HG02678 (cell line): ENCODE data around the gene SPOCK1.

Experiments
- ATAC-seq: cut with Tn5 transposase; IDR thresholded peaks from one replicate; pipeline ENCODE4 v1.9.1; 2021; ENCODE audit warnings: mild to moderate bottlenecking, moderate library complexity; ENCODE audit not compliant: unreplicated experiment

Gene SPOCK1

GRCh38 chr5:137496919-137497318 is 2.2 kb downstream of the SPOCK1 start:
- ATAC-seq: no peak

- ATAC-seq: no peak
Measured at GRCh38 chr5:137492331-137492730, 6.8 kb downstream of the SPOCK1 start.

- no peak for ATAC-seq
Measured at GRCh38 chr5:137491121-137491520, 8.0 kb downstream of the SPOCK1 start.

DNA sequence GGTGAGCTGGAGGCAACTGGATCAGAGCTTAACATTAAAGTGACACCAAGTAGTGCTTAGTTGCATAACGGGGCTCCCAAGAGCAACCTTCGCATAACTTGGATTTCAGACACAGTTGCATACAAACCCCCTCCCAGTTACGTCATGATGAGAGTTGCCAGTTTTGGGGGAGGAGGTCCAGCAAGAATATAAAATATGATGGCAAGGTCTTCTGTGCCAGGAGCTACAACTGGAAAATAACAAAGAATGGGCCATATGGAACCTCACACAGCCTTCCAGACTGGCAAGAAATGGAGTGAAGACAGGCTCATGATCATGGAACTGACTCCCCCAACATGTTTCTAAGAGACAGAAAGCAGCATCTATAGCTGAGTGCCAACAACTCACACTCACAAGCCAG is 8.5 kb downstream of the SPOCK1 start:
- ATAC-seq: no peak

DNA sequence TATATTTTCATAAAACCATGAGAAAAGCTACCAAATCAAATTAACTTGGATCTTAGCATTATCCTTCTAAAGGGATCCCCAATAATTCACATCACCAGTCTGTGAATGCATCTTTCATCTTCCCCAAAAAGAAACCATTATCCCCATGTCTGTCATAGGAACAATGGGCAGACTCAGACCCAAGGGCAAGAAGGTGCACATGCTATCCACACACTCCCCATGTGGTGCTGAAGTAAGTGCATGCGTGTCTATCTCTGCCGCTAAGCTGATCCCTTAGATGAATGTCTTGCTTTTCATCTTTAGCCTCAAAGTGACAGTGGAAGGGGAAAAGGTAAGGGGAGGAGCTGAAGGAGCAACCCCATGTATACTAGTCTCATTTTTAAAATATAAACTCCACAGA is 10.2 kb downstream of the SPOCK1 start:
- no peak for ATAC-seq

- no peak for ATAC-seq
Measured at GRCh38 chr5:137488516-137488915, 10.6 kb downstream of the SPOCK1 start.

- no peak for ATAC-seq
Measured at GRCh38 chr5:137487600-137487999, 11.5 kb downstream of the SPOCK1 start.

DNA sequence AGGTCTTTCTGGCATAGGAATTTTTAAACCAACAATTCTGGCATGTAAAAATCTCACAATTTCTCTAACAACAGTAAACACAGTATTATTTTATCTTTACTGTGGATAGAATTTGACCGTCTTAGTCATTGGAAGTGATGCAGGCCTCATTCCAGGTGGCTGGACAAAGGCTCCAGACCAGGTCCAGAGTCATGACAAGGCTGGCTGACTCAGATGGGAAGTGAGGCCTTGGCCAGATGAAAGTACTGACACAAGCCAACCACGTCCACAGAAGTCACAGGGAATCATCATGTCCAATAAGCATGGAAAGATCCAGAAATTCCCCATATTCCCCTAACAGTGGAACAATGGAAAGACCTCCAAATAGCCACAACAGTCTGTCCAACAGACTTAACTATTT is 12.4 kb downstream of the SPOCK1 start:
- no peak for ATAC-seq

DNA sequence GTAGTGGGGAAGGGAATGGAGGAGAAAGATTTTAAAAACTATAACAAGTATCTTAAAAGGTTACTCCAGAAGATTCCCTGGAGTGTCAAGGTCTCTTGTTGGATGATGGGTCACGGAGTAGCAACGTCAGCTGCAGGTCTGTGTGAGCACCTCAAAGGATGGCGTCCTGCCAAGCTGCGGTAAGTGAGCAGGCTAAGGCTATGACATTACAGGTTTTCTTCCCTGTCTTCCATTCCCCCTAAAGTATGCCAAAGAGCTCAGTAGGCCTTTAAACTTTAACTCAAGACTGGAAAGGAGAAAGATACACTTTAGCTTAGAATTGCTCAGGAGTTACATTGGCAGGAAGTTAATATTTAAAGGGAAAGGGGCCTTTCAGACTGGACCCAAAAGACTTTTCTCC is 17.5 kb downstream of the SPOCK1 start:
- no peak for ATAC-seq

DNA sequence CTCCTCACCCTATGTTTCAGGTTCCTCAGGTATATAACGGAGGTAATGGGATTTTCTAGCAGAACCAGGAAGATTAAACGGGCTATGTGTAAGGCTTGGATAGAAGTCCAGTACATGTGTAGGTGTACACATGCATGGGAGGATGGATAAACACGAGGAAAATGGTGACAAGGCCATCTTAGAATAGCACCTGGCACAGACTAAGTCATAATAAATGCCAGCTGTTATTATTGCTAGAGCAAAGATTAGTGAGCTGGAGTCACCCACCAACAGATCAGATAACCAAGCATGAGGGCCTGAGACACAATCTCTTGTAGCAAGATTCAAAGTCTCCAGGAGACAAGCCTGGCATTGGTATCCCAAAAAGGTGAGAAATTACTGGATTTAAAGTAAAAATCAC is 21.1 kb downstream of the SPOCK1 start:
- ATAC-seq: no peak

DNA sequence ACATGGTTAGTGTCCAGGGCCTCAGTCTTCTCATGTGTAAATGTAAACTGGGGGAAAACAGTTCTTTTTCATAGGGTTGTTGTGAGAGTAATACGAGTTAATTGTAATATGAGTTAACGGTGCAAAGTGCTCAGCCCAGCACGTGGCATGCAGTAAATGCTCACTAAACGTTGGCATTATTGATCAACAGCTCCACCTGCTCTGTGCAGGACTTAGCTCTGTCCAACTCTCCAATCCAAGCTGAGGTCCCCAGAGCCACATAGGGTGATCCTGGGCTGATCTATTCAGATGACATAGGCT is 28.3 kb downstream of the SPOCK1 start:
- ATAC-seq: no peak

GRCh38 chr5:137470111-137470920 is 28.8 kb downstream of the SPOCK1 start:
- ATAC-seq: no peak

GRCh38 chr5:137466889-137467288 is 32.2 kb downstream of the SPOCK1 start:
- ATAC-seq: no peak

GRCh38 chr5:137465930-137466329 is 33.2 kb downstream of the SPOCK1 start:
- no peak for ATAC-seq

GRCh38 chr5:137462816-137463520 is 36.2 kb downstream of the SPOCK1 start:
- no peak for ATAC-seq

GRCh38 chr5:137462265-137462590 is 36.9 kb downstream of the SPOCK1 start:
- no peak for ATAC-seq

DNA sequence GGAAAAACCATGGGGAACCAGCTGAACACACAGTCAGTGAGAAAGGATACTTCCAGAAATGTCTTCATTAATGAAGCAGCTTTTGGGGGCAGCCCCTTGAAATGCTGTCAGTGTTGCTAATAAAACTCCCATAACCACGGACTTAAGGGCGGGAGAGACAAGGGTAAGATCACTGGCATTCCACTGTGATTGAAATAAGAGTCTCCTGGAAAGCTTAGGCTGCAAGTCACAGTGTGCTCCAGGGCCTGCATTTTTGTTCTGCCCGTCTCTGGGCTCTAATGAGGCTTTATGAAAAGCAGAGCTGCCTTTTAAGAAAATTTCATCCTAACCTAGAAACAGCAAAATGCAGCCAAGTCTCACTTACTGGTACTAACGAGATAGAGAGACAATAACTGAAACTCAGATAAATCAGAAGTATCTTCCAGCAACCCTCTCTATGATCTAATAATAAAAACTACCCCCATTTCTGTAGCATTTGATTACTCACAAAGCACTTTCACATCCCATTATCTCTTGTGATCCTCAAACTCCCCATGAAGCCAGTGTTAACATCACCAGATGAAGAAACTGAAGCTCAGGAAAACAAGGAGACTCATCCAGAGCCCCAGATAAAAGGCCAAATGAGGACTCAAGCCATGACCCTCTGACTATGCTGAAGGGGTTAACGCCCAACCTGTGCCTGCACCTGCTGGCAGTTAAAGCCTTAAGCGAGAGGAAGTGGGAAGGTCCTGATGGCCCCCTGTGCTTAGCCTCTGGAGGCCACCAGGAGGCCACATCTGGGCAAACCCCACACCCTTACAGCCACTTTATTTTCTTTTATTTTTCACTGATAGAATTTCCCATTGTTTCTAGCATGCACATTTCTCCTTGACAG is 37.5 kb downstream of the SPOCK1 start:
- no peak for ATAC-seq

DNA sequence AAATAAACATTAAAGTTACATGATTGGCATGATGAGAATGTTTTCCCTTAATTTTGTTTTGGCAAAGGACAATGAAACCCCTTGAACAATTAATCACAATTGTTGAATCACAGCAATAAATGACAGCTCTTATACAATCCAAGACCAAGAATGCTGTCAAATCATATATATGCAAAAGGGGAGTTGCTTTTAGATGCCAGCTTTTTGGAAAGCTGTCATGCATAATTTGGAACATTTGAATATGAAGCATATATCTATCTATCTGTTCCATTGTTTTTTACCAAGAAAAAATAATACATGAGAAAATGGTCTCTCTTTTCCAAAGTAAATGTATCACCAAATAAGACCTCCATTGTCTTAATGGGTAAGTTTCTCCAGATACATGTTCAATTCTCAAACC is 44.5 kb downstream of the SPOCK1 start:
- no peak for ATAC-seq

- no peak for ATAC-seq
Measured at GRCh38 chr5:137453483-137454080, 45.5 kb downstream of the SPOCK1 start.

DNA sequence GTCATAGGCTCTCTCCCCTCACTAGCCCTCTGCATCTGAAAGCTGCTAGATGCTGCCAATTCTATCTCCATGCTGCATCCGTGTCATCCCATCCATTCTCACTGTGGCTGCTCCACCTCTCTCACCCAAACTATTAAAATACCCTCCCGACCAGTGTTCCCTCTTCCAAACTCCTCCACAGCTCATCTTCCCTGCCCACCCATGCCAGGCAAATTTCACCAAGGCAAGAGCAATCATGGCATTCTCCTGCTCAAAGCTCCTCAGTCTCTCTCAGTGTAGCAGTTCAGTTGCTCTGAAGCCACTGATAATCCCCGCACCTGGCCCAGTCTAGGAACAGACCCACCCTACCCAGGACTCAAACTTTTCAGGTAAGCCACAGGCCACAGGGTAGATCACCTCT is 48.4 kb downstream of the SPOCK1 start:
- no peak for ATAC-seq

GRCh38 chr5:137448868-137449267 is 50.3 kb downstream of the SPOCK1 start:
- ATAC-seq: no peak
